DMS153 treated with DMSO at 0.1 percent for 48 hours (cell line): Measurements from ENCODE around the gene ALKBH5.
A peak's percentile ranks its signal among the peaks of the same experiment; 100 is the strongest.

Experiments used
- DNase-seq: peaks from one replicate; lab custom pipeline; 2025; ENCODE audit not compliant: unreplicated experiment; lab: John Stamatoyannopoulos, UW

Gene ALKBH5

GRCh38 chr17:18157354-18157985 is 26.2 kb upstream of the ALKBH5 start:
- DNase-seq: no peak

DNA sequence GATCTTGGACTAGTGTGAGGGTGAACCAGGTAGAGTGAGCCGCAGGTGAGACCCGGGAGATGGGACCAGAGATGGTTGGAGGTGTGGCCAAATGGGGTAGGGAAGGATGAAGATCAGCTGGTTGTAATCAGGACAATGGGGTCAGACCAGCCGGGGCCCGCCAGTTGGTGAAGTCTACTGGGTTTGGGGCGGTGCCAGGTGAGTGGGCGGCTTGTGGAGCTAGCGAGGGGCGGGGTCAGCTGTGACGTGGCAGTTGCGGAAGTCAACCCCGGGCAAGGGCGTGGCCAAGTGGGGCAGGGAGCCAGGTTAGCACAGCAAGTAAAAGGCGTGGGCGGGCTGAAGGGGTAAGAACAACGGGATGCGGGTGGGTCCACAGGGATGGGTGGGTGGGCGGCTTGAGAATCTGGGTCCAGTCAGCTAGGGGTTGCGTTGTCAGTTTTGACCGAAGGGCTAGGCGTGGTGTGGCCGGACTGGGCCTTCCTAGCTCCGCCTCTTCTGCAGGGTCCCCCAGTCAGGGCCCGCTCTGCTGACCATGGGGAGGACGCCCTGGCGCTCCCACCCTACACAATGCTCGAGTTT is 25.5 kb upstream of the ALKBH5 start:
- peak; percentile 2 for DNase-seq

DNA sequence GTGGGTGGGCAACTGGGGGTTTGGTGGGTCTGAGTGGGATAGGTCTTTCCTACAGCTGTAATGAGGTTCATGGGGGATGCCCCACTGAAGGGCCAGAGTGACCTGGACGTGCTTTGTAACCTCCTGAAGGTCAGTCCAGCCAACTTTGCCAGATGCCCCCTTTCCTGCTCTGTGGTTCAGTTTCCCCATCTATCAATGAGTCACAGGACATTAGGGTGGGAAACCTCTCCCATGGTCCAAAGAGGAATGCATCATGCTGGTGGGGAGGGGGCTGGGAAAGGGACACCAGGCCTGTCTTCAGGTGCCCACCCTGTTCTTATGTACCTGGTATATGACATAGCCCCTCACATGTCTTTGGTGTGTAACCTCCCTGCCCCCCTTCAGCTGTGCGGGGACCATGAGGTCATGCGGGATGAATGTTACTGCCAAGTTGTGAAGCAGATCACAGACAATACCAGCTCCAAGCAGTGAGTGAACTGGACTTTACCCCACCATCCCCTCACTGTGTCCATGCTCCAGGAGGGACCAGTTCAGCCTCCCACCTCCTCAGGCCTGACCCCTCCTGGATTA is 24.0 kb upstream of the ALKBH5 start:
- no peak for DNase-seq

GRCh38 chr17:18160128-18160856 is 23.3 kb upstream of the ALKBH5 start:
- DNase-seq: no peak

- no peak for DNase-seq
These were observed 22.2 kb upstream of the ALKBH5 start for GRCh38 chr17:18161207-18162145.

DNA sequence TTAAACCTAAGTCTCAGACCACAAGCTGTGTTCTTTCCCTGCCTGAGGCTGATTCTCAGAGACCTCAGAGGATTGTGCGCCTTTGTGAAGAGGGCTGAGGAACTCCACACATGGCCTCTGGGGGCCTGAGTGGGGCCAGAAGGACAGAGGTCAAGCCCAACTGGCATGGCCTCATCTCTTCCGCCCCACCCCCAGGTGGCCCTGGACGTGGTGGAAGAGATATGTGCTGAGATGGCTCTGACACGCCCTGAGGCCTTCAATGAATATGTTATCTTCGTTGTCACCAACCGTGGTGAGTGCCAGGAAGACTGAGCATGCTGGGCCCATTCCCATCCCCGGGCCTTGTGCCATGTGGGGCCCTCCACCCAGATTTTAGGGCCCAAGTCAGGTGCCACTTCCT is 20.1 kb upstream of the ALKBH5 start:
- no peak for DNase-seq

- DNase-seq: no peak
These were observed 16.7 kb upstream of the ALKBH5 start for GRCh38 chr17:18166894-18167293.

- DNase-seq: no peak
These were observed 16.2 kb upstream of the ALKBH5 start for GRCh38 chr17:18167421-18167820.

DNA sequence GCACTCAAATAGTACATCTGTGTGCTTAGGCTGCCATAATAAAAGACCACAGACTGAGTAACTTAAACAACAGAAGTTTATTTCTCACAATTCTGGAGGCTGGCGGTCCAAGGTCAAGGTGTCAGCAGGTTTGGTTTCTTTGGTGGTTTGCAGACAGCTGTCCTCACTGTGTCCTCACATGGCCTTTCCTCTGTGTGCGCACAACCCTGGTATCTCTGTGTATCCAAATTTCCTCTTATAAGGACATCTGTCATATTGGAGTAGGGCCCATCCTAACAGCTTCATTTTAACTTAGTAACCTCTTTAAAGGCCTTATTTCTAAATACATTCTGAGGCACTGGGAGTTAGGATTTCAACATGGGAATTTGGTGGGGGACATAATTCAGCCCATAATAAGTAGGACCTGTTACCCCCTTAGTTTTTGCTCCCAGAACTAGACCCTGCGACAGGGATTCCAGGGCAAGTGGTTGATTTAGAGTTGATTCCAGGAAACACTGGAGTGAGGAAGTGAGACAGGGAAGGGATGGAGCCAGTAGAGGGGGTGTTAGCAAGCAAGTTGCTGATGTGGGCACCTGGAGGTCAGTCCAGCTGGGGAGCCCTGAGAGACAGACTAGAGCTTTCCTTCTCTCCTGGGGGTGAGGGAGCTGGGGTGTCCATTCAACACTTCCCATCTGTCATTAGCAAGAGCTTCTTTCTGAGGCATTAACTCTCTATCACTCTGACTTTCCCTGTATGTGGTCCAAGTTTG is 10.9 kb upstream of the ALKBH5 start:
- no peak for DNase-seq

DNA sequence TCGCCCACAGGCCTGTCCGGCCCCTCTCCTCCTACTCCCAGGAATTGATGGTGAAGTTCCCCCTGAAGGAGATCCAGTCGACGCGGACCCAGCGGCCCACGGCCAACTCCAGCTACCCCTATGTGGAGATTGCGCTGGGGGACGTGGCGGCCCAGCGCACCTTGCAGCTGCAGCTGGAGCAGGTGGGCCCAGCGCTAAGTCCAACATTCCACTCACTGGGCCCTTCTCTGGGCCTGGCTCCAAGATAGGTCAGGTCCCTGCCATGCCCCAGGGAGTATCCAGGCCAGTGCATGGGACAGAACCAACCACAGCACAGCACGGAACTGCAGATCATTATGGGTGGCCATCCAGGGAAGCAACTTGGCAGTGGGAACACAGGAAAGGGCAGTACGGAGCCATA is 9.9 kb upstream of the ALKBH5 start:
- DNase-seq: no peak

DNA sequence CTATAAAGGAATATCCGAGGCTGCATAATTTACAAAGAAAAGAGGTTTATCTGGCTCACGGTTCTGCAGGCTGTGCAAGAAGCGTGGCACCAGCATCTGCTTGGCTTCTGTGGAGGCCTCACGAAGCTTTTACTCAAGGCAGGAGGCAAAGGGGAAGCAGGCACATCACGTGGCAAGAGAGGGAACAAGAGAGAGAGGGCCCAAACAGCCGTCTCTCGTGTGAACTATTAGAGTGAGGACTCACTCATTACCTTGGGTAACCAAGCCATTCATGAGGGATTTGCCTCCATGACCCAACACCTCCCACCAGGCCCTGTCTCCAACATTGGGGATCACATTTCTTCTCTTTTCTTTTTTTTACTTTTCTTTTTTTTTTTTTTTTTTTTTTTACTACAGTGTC is 7.5 kb upstream of the ALKBH5 start:
- DNase-seq: no peak

- DNase-seq: no peak
These were observed 6.5 kb upstream of the ALKBH5 start for GRCh38 chr17:18177133-18177532.

DNA sequence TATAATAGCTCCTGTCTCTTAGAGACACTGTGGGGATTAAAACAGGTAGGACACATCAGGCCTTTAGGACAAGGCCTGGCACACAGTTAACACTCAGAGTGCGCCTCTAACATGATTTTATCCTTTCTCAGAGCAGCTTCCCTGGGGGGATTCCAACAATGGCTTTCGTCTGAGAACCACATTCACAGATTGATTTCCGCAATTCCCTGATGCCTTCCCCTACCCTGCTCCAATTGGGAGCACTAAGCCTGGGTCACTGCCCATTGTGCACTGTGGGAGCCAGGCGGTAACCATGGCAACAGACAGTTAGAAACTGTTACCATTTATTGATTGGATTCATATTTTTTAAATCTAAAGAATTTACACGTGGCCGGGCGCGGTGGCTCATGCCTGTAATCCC is 5.9 kb upstream of the ALKBH5 start:
- DNase-seq: no peak

DNA sequence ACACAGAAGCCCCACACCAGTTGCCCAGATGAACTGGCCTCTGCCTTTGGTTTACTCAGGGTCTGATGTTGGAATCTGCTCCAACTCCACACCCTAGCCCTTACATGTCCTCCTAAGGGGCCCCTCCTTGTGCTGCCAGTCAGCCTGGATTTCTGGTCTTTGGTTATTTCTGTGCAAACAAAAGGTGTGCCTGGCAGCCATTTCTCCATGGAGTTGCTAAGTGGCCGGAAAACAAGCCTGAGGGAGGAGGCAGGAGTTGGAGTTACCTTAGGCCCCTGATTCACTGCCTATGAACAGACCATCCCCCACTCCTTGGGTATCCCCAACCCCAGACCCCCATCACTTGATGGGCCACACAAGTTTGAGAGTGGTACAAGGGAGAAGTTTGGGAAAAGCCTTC is 4.4 kb upstream of the ALKBH5 start:
- DNase-seq: no peak

GRCh38 chr17:18179804-18180203 is 3.8 kb upstream of the ALKBH5 start:
- no peak for DNase-seq

DNA sequence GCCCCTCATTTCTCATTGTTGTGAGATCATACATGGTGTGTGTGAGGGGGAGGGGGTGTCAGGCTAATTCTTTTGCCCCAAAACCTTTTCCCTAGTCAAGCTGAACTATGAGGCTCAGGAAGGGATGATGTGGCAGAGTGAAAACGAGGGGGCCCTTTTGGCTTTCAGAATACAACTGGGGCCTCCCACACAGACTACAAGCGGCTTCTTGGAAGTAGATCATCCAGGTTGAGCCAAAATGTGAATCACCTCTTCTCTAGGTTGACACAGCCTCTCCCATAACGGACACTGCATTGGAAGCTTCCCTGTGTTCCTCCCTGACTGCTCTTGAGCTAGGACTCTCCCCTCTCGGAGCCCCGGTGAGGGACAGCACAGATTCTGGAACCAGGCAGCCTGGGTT is 2.3 kb upstream of the ALKBH5 start:
- no peak for DNase-seq

DNA sequence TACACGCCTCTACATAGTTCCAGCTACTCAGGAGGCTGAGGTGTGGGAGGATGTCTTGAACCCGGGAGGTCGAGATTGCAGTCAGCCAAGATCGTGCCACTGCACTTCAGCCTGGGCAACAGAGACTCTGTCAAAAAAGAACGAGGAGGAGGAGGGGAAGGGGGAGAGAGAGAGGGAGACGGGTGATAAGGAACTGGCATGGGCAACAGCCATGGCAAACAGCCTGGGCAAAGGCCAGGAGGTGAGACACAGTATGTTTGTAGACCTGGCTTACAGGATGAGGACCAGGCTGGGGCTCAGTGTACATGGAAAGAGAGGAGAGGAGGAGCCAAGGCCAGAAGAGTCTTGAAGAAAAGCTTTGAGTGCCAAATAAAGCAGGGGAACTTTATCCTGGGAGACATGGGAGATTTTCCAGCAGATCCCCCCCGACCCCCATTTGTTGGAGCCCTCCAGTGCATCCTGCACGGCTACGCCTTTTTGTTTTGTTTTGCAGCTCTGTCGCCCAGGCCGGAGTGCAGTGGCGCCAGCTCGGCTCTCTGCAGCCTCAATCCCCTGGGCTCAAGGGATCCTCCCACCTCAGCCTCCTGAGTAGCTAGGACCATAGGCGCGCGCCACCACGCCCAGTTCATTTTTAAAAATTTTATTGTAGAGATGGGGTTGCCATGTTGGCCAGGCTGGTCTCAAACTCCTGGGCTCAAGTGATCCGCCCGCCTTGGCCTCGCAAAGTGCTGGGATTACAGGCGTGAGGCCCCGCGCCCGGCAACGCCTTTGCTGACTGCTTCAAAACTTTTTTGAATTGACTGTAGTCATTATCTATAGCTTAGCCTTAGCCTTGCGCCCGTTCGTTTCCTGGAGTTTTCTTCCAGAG is 1.3 kb upstream of the ALKBH5 start:
- DNase-seq: no peak

- DNase-seq: no peak
These were observed 672 bp upstream of the ALKBH5 start for GRCh38 chr17:18182978-18183333.

GRCh38 chr17:18184143-18185031 is 759 bp downstream of the ALKBH5 start:
- no peak for DNase-seq
